ENCODE data around the gene ATL2.

- TF ChIP-seq CTCF (IDR thresholded peaks at IDR 0.05) (no peak), POLR2A (IDR thresholded peaks at IDR 0.05) (no peak)
Observed at GRCh38 chr2:38415728-38416291, 38.7 kb upstream of the ATL2 start.
